Psoas muscle (tissue), 8 donors: ENCODE data around the gene CHD5. TPM values are rescaled to one million over a fixed set of nuclear protein-coding genes. Genes with fewer than 3 reads are reported as not detected.

ENCODE experiments used
- ATAC-seq, 4 donors: fragments of 200-7000 bp; cut with Tn5 transposase; one replicate each; pipeline ENCODE4 v1.9.1; 2020; ENCODE audit warnings: moderate library complexity in 3 of 4, mild to moderate bottlenecking in 2 of 4
- DNase-seq, 2 donors: peaks; one replicate each; pipeline ENCODE4 v3.0.0-alpha.2; 2020
- H3K27ac ChIP-seq: fragments of 200-600 bp; one replicate; pipeline ENCODE4 v1.8.0; 2022
- H3K27me3 ChIP-seq, 3 donors: fragments of 200-600 bp in 1 of 3; one replicate each; pipeline versions ENCODE4 v1.6.1 to v1.8.0; 2013 to 2022; ENCODE audit warnings: low read length in 2 of 3, mild to moderate bottlenecking in 2 of 3, moderate library complexity in 1 of 3; ENCODE audit not compliant: insufficient read depth in 3 of 3
- H3K36me3 ChIP-seq, 2 donors: fragments of 200-600 bp in 1 of 2; one replicate each; pipeline versions ENCODE4 v1.6.1 to v1.8.0; 2013 to 2022; ENCODE audit warnings: low read depth in 1 of 2, mild to moderate bottlenecking in 1 of 2, moderate library complexity in 1 of 2; ENCODE audit not compliant: insufficient read depth in 1 of 2
- H3K4me1 ChIP-seq: fragments of 200-600 bp; one replicate; pipeline ENCODE4 v1.8.0; 2022
- H3K4me3 ChIP-seq: fragments of 200-600 bp; one replicate; pipeline ENCODE4 v1.8.0; 2022; ENCODE audit warnings: mild to moderate bottlenecking
- H3K9me3 ChIP-seq: fragments of 200-600 bp; one replicate; pipeline ENCODE4 v1.8.0; 2022
- CTCF ChIP-seq: fragments of 200-600 bp; IDR thresholded peaks from one replicate; pipeline ENCODE4 v1.8.0; 2022; ENCODE audit warnings: antibody characterized with exemption
- WGBS, 3 donors: extraction: QIAGEN DNeasy Blood & Tissue Kit; methylation state at CpG; one replicate each; pipeline versions ENCODE4 v1.1.6 to v1.1.7; 2013; 5-methylcytosine and 5-hydroxymethylcytosine counted together
- intact Hi-C, 2 donors: fragments of 100-400 bp; cut with DNase I; formaldehyde crosslinking; loops; one replicate each; pipeline versions ENCODE4 v1.11.0 to v1.14.2; 2022
- polyA plus RNA-seq, 3 donors: library from polyadenylated mRNA; stranded (reverse); fragments of 200-250 nt; gene quantifications; one replicate each; pipeline ENCODE4 v1.2.3, GENCODE V29; 2013
- total RNA-seq, 4 donors: library from RNA; stranded (reverse); fragmentation: NEBNext Ultra II Directional in 2 of 4; extraction: Animal tissue kit (Norgen Biotek cat#: 25700) in 2 of 4; gene quantifications; one replicate each; pipeline versions ENCODE4 v1.2.1 to v1.2.4, GENCODE V29; 2021 to 2023
- donor health status: healthy with polysubstance abuse.
- donor health status: DM: no; HTN: no; CAD: no; lungs with moderate emphysema.
- donor health status: Bipolar disorder and iron deficiency.
- donor health status: healthy.
- donor health status: DM: yes; HTN: yes; CAD: no.
- donor health status: DM: no; HTN: no; CAD: no.
- donor health status: DM: no; HTN: no; CAD: no.
- donor health status: DM: yes; HTN: yes; CAD: no.

The CHD5 gene
- total and polyA plus RNA-seq, 7 donors: 0.03 to 0.38 (median 0.24) TPM; not detected in 2

- Histone ChIP-seq H3K27ac (no peak overlapping the region), H3K36me3 (no peaks in the 10 kb centered on the region), H3K9me3 (no peaks in the 10 kb centered on the region), H3K4me3 (no peak overlapping the region), H3K4me1 (no peaks in the 10 kb centered on the region), H3K27me3 (peaks cover 0 to 39% (median 13%) of the 10 kb centered on the region in 3 donors)
- DNase-seq (no peak), ATAC-seq (no peak)
- intact Hi-C loops: no loop called here
- TF ChIP-seq CTCF: no peak
- WGBS, 3 donors: 70 to 84% (median 70%) methylated on average over 14 of the region's 14 CpGs
Measured at GRCh38 chr1:6087377-6087772, 92.7 kb downstream of the CHD5 start.

GRCh38 chr1:6086762-6087376, 93.3 kb downstream of the CHD5 start:
- Histone ChIP-seq H3K4me1 (no peaks in the 10 kb centered on the region), H3K4me3 (no peak overlapping the region), H3K36me3 (no peaks in the 10 kb centered on the region), H3K27ac (no peak overlapping the region), H3K27me3 (peaks cover 0 to 36% (median 13%) of the 10 kb centered on the region in 3 donors), H3K9me3 (no peaks in the 10 kb centered on the region)
- DNase-seq: no peak
- no peak for TF ChIP-seq CTCF
- no peak for ATAC-seq
- intact Hi-C loops: no loop called here
- WGBS, 3 donors: 59 to 68% (median 65%) methylated on average over 14 to 15 of the region's 15 CpGs

GRCh38 chr1:6086358-6086757, 93.8 kb downstream of the CHD5 start:
- DNase-seq (no peak), ATAC-seq (no peak)
- intact Hi-C loops: no loop called here
- Histone ChIP-seq H3K4me3 (no peak overlapping the region), H3K27me3 (peaks cover 0 to 34% (median 16%) of the 10 kb centered on the region in 3 donors), H3K4me1 (no peaks in the 10 kb centered on the region), H3K36me3 (no peaks in the 10 kb centered on the region), H3K27ac (no peak overlapping the region), H3K9me3 (no peaks in the 10 kb centered on the region)
- TF ChIP-seq CTCF: no peak
- WGBS, 3 donors: 76 to 77% (median 77%) methylated on average over 12 to 13 of the region's 13 CpGs

- no peaks in the 10 kb centered on the region for H3K36me3 ChIP-seq
- H3K27ac ChIP-seq: no peak overlapping the region
- no peak for ATAC-seq
- DNase-seq: no peak
- intact Hi-C loops: no loop called here
- 92 to 94% (median 94%) methylated on average over 13 of the region's 13 CpGs for WGBS, 3 donors
- no peak overlapping the region for H3K4me3 ChIP-seq
- no peaks in the 10 kb centered on the region for H3K4me1 ChIP-seq
- H3K27me3 ChIP-seq: peaks cover 0 to 34% (median 16%) of the 10 kb centered on the region in 3 donors
- no peaks in the 10 kb centered on the region for H3K9me3 ChIP-seq
- no peak for TF ChIP-seq CTCF
Measured at GRCh38 chr1:6085666-6086065, 94.5 kb downstream of the CHD5 start.
